Placental epithelial cell (primary cell): ENCODE results near the gene IRAK3. TPM values are rescaled to one million over a fixed set of nuclear protein-coding genes. Genes with fewer than 3 reads are reported as not detected.

Source experiments
- total RNA-seq: library from RNA; depleted of rRNA; stranded (reverse); fragments of >200 nt; gene quantifications from 2 replicates; pipeline ENCODE4 v1.2.3, GENCODE V29; 2012

The IRAK3 gene
- total RNA-seq = 0.22 and 1.2 TPM in 2 replicates

GRCh38 chr12:66188584-66189485, at the start of gene IRAK3:
Gene IRAK3 (plus strand): TSS chr12:66189214. CDS start chr12:66189300, 86 bp downstream.

DNA sequence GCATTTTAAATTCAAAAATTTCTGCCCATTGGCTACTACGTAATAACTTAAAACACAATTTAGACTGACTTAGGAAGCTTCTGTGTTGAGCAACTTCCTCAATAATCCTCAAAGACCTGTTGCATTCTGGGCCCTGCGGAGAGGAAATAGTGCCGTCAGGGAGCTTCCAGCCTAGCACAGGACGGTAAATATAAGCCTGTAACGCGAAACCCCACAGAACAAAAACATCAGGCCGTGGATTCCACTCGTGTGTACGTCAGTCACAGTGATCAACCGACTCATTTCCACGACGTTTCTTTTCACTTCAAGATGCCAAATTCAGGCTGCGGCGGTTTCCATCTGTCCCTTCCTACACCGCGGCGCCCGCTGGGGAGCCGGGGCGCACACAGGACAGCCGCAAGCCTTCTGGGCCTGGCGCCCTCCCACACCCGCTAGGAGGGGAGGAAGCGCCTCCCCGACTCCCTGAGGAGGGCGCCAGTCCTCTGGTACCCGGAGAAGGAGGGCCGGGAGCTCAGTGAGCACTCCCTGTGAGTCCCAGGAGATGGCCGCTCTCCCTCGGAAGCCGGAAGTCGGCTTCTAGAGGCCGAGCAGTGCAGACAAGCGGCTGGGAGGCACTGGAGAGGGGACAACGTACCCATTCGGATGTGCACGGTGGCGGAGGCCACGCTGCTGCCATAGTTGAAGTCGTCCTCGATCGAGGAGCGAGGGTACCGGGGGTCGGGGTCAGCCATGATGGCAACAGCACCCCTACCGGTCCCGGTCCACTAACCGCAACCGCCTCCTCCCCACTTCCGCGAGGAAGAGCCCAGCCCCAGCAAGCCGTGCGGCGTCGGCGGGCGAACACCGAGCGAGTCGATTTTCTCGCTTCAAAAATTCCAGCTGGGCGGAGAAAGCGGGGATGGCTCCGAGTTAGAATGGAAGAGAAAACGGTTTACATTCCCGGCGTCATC, 19.5 kb upstream of the IRAK3 start, which contains the start of gene TMBIM4:
Gene TMBIM4, minus strand, starts transcription at position 776 of the 950 bp plus-strand sequence. Its CDS starts 45 bp downstream, at position 731.

DNA sequence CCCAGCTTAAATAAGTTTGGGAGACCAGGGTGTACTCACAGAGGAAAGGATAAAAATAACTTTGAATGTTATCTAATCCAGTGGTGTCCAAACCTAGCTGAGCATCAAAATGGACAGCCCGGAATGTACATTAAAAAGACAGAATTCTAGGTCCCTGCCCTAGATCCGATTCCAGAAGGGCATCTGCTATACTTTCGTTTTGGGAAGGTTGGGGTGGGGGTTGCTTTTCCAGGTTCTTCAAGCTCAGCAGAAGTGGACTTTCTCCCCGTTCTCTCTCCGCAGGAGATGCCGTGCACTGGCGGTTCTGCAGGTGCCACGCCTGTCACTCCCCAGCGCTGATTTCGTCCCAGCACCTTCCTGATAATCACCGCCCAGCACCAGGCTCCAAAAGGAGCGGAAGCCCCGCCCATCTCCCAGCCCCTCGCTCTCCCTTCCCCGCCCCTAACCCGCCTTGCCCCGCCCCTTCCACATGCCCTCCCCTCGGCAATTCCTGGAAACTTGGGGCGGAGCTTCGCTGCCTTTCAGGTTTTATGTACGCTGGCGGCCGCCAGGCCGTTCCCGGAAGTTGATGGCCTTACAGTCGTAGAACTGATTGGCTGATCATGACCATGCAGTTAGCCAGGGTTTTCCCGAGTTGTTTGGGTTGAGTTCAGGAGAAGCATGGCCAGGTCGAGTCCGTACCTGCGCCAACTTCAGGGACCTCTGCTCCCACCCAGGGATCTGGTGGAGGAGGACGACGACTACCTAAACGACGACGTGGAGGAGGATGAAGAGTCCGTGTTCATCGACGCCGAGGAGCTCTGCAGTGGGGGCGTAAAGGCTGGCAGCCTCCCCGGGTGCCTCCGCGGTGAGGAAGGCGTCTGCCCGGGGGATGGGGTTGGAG, 113.2 kb downstream of the IRAK3 start, which contains the start of gene HELB:
Gene HELB, plus strand, starts transcription at position 550 of the 883 bp plus-strand sequence. Its CDS starts 111 bp downstream, at position 661.

Other genes starting within 250 kb of the IRAK3 start
- gene LLPH, start 58.5 kb upstream of the IRAK3 start, total RNA-seq = 2.7 and 3.5 TPM in 2 replicates
- 58.9 and 126 TPM in 2 replicates for gene TMBIM4, start 19.2 kb upstream of the IRAK3 start, total RNA-seq
- 2.8 and 4.7 TPM in 2 replicates for gene HELB, start 113.3 kb downstream of the IRAK3 start, total RNA-seq